HepG2 (cell line): ENCODE measurements around the gene PCDHGA6. TPM values are rescaled to one million over a fixed set of nuclear protein-coding genes. Genes with fewer than 3 reads are reported as not detected.
"Not testable (repeated sequence)": the region's sequence is repeated elsewhere in the genome, so short reads cannot be mapped to it uniquely, and the experiment has no call there.

Experiments used
- ATAC-seq: fragments of 200-7000 bp; cut with Tn5 transposase; 3 replicates; pipeline ENCODE4 v1.9.1; 2020; ENCODE audit warnings: mild to moderate bottlenecking, moderate library complexity
- BruUV-seq: library from RNA; stranded (reverse); fragments of 400-500 nt; replicated peaks from 2 replicates; lab custom pipeline; 2021; lab: Mats Ljungman, UMichigan
- CTCF ChIA-PET: fragments of 300-600 bp; formaldehyde crosslinking; extraction: SDS; loops from one replicate; lab custom pipeline; 2021; ENCODE audit warnings: low total read pairs, inconsistent platforms, low intra/inter-chr PET ratio; lab: Yijun Ruan, JAX
- POLR2A ChIA-PET: fragments of 350-600 bp; sonication (Branson Sonifier 250); formaldehyde crosslinking; loops from one replicate; lab custom pipeline; 2020; ENCODE audit warnings: antibody characterized with exemption, inconsistent platforms; lab: Yijun Ruan, JAX
- DNase-seq: peaks from one replicate; pipeline ENCODE4 v3.0.0-alpha.2; 2015; ENCODE audit warnings: low spot score
- FAIRE-seq: peaks from 3 replicates; lab custom pipeline; 2011; peaks lifted over from hg19 to GRCh38; lab: Jason Lieb, UNC
- H2AFZ ChIP-seq: one replicate; pipeline ENCODE4 v1.6.1; 2011; ENCODE audit warnings: low read length, inconsistent platforms
- H3K27ac ChIP-seq: fragments of 300-600 bp; 3 replicates; pipeline ENCODE4 v1.8.0; 2011; ENCODE audit warnings: mixed run types, mild to moderate bottlenecking, mixed read lengths, low read length, inconsistent platforms; ENCODE audit not compliant: insufficient read depth; ENCODE audit errors: extremely low read length
- H3K27me3 ChIP-seq, 2 experiments: fragments of 200-600 bp in 1 of 2; 2 replicates in 1 of 2; 3 replicates in 1 of 2; pipeline versions ENCODE4 v1.6.0 to v1.8.0; 2011; ENCODE audit warnings: low read length in 2 of 2, mild to moderate bottlenecking in 2 of 2, moderate library complexity in 2 of 2, inconsistent platforms in 1 of 2; ENCODE audit not compliant: insufficient read depth in 2 of 2, control insufficient read depth in 1 of 2
- H3K36me3 ChIP-seq, 2 experiments: fragments of 200-600 bp in 1 of 2; replicated peaks in 1 of 2; 2 replicates in 1 of 2; 3 replicates in 1 of 2; pipeline versions ENCODE4 v1.5.1 to v1.8.0; 2011; ENCODE audit warnings: low read length in 2 of 2, inconsistent platforms in 1 of 2; ENCODE audit not compliant: insufficient read depth in 2 of 2, control insufficient read depth in 1 of 2
- H3K4me1 ChIP-seq: 2 replicates; pipeline ENCODE4 v1.5.1; 2012; ENCODE audit warnings: low read length, inconsistent platforms; ENCODE audit not compliant: insufficient read depth
- H3K4me2 ChIP-seq: 2 replicates; pipeline ENCODE4 v1.6.0; 2011; ENCODE audit warnings: low read depth, low read length, inconsistent platforms
- H3K4me3 ChIP-seq, 3 experiments: fragments of 200-600 bp in 1 of 3; sonication (generic), shearing (Covaris generic) in 1 of 3; replicated peaks in 1 of 3; 2 replicates each; pipeline ENCODE4 v1.5.1; 2011 to 2016; ENCODE audit warnings: low read length in 3 of 3, inconsistent platforms in 2 of 3, low read depth in 2 of 3, mild to moderate bottlenecking in 2 of 3, control low read depth in 1 of 3, mixed read lengths in 1 of 3; ENCODE audit not compliant: insufficient read depth in 1 of 3
- H3K79me2 ChIP-seq: one replicate; pipeline ENCODE4 v1.6.1; 2011; ENCODE audit warnings: low read length, inconsistent platforms; ENCODE audit not compliant: insufficient read depth
- H3K9ac ChIP-seq: 2 replicates; pipeline ENCODE4 v1.6.0; 2011; ENCODE audit warnings: mild to moderate bottlenecking, low read depth, low read length, inconsistent platforms; ENCODE audit not compliant: insufficient read depth
- H3K9me3 ChIP-seq: 2 replicates; pipeline ENCODE4 v1.5.1; 2012; ENCODE audit warnings: mild to moderate bottlenecking, low read length
- H4K20me1 ChIP-seq: 2 replicates; pipeline ENCODE4 v1.6.0; 2011; ENCODE audit warnings: inconsistent platforms, mild to moderate bottlenecking, low read length, moderate library complexity; ENCODE audit not compliant: insufficient read depth
- BORCS8-MEF2B ChIP-seq: sonication (generic); formaldehyde crosslinking; IDR thresholded peaks from 2 replicates; pipeline ENCODE4 v1.8.0; 2022; ENCODE audit warnings: mild to moderate bottlenecking, missing genetic modification reagents
- CBX5 ChIP-seq: sonication (generic); formaldehyde crosslinking; IDR thresholded peaks from 2 replicates; pipeline ENCODE4 v1.4.0; 2020; ENCODE audit warnings: missing genetic modification reagents, borderline replicate concordance
- NPAS2 ChIP-seq: sonication (generic); formaldehyde crosslinking; IDR thresholded peaks from 2 replicates; pipeline ENCODE4 v1.8.0; 2022; ENCODE audit warnings: mild to moderate bottlenecking, missing genetic modification reagents, borderline replicate concordance
- SYNCRIP ChIP-seq: fragments of 200-400 bp; formaldehyde crosslinking; IDR thresholded peaks from 2 replicates; pipeline ENCODE4 v1.6.1; 2018; ENCODE audit warnings: mild to moderate bottlenecking, low read depth, low read length; ENCODE audit not compliant: insufficient read depth
- ZFP62 ChIP-seq: sonication (generic); formaldehyde crosslinking; IDR thresholded peaks from 2 replicates; pipeline ENCODE4 v1.4.0; 2020; ENCODE audit warnings: missing genetic modification reagents
- ZNF564 ChIP-seq: sonication (generic); formaldehyde crosslinking; IDR thresholded peaks from 2 replicates; pipeline ENCODE4 v1.8.1; 2023; ENCODE audit warnings: mild to moderate bottlenecking, missing genetic modification reagents
- WGBS: methylation state at CpG from one replicate; pipeline ENCODE4 v1.1.6; 2017; ENCODE audit warnings: low lambda C conversion rate; 5-methylcytosine and 5-hydroxymethylcytosine counted together
- in situ Hi-C: cut with HindIII; loops from 2 replicates; pipeline ENCODE4 v1.10.0; 2017; ENCODE audit warnings: low pct_unique_long_range_greater_than_20kb; ENCODE audit not compliant: extremely low pct_ligation_motif_present
- intact Hi-C: fragments of 100-400 bp; cut with micrococcal nuclease; formaldehyde crosslinking; loops from one replicate; pipeline ENCODE4 v1.10.0; 2022; ENCODE audit not compliant: unreplicated experiment
- polyA plus RNA-seq, 8 experiments: library from polyadenylated mRNA; depleted of rRNA in 3 of 8; stranded (reverse) in 7 of 8; unstranded in 1 of 8; fragments of >200 nt; fragmentation: Illumina TruSeq in 4 of 8; extraction: Trizol in 4 of 8; gene quantifications; 2 replicates each; pipeline versions ENCODE4 v1.2.1 to v1.2.3, GENCODE V29; 2011 to 2016; ENCODE audit warnings: low read depth in 4 of 8, missing spikeins in 1 of 8, mixed read lengths in 1 of 8; ENCODE audit not compliant: insufficient read depth in 1 of 8
- total RNA-seq, 5 experiments: library from RNA; depleted of rRNA; stranded (reverse); fragments of >200 nt; fragmentation: Illumina TruSeq; extraction: Trizol; gene quantifications; 2 replicates each; pipeline ENCODE4 v1.2.3, GENCODE V29; 2016; ENCODE audit warnings: low read depth in 1 of 5

The PCDHGA6 gene
- total and polyA plus RNA-seq, 2 of the 13 experiments (the other 11 are each of a cell fraction or from before 2014, with no cell fraction given): 0.33 to 0.51 TPM

DNA sequence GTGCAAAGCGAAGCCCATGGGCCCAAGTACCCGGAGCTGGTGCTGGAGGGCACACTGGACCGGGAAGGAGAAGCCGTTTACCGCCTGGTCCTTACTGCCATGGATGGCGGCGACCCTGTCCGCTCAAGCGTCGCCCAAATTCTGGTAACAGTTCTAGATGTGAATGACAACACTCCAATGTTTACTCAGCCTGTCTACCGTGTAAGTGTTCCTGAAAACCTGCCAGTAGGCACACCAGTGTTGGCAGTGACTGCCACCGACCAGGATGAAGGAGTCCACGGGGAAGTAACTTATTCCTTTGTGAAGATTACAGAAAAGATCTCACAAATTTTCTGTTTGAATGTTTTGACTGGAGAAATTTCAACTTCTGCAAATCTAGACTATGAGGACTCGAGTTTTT is 936 bp downstream of the PCDHGA6 start (continued):
- TF ChIP-seq SYNCRIP: no peak
- TF ChIP-seq BORCS8-MEF2B (CRISPR knock-in tag): no peak
- no peak for TF ChIP-seq CBX5 (CRISPR knock-in tag)
- no peak for TF ChIP-seq NPAS2 (CRISPR knock-in tag)
- no peak for TF ChIP-seq ZNF564 (CRISPR knock-in tag)
- no peak for TF ChIP-seq ZFP62 (CRISPR knock-in tag)

DNA sequence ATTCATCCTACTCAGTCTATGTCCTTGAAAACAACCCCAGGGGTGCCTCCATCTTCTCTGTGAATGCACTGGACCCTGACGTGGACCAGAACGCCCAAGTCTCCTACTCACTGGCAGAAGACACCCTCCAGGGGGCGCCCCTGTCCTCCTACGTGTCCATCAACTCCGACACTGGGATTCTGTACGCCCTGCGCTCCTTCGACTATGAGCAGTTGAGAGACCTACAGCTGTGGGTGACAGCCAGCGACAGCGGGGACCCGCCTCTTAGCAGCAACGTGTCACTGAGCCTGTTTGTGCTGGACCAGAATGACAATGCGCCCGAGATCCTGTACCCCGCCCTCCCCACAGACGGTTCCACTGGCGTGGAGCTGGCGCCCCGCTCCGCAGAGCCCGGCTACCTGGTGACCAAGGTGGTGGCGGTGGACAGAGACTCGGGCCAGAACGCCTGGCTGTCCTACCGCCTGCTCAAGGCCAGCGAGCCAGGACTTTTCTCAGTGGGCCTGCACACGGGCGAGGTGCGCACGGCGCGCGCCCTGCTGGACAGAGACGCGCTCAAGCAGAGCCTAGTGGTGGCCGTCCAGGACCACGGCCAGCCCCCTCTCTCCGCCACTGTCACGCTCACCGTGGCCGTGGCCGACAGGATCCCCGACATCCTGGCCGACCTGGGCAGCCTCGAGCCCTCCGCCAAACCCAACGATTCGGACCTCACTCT is 1.9 kb downstream of the PCDHGA6 start:
- POLR2A ChIA-PET: not testable (repeated sequence)
- 66% methylated on average over 18 of the region's 48 CpGs for WGBS

More for the DNA sequence above, 1.9 kb downstream of the PCDHGA6 start:
- FAIRE-seq, DNase-seq, intact Hi-C loops, H3K4me2 ChIP-seq, H3K4me3 ChIP-seq, H3K4me1 ChIP-seq, CTCF ChIA-PET, H2AFZ ChIP-seq, H3K27ac ChIP-seq, H3K79me2 ChIP-seq, BruUV-seq, ATAC-seq, H3K9ac ChIP-seq, H3K36me3 ChIP-seq, H3K27me3 ChIP-seq, in situ Hi-C loops, H4K20me1 ChIP-seq: not testable (repeated sequence)
- H3K9me3 ChIP-seq: peaks cover 47% of the 10 kb centered on the region
